Retinal pigment epithelial cell (primary cell): ENCODE measurements around the gene CAMKMT.

ENCODE experiments used
- DNase-seq: peaks from one replicate; pipeline ENCODE4 v3.0.0-alpha.2; 2010; ENCODE audit warnings: low read depth
- H3K4me3 ChIP-seq: 2 replicates; pipeline ENCODE4 v1.5.1; 2011; ENCODE audit warnings: mild to moderate bottlenecking, low read length, control low read depth, moderate library complexity
- CTCF ChIP-seq: conservative IDR thresholded peaks from 2 replicates; pipeline ENCODE4 v1.5.1; 2011; ENCODE audit warnings: low read depth, low read length, control low read depth, inconsistent platforms

Gene CAMKMT

GRCh38 chr2:44718431-44718830 lies 356.7 kb downstream of the CAMKMT start:
- TF ChIP-seq CTCF, result no peak
- no peak for DNase-seq

GRCh38 chr2:44719562-44719961 lies 357.8 kb downstream of the CAMKMT start:
- no peak for DNase-seq
- H3K4me3 ChIP-seq, result no peak overlapping the region
- TF ChIP-seq CTCF, result no peak

More at GRCh38 chr2:44718431-44718830, 356.7 kb downstream of the CAMKMT start:
- no peak overlapping the region for H3K4me3 ChIP-seq

GRCh38 chr2:44722026-44722625 lies 360.4 kb downstream of the CAMKMT start:
- DNase-seq, result no peak
- H3K4me3 ChIP-seq, result no peak overlapping the region
- no peak for TF ChIP-seq CTCF

- H3K4me3 ChIP-seq, result no peak overlapping the region
- DNase-seq, result no peak
- TF ChIP-seq CTCF, result no peak
Observed at GRCh38 chr2:44723921-44724320, 362.2 kb downstream of the CAMKMT start.

- H3K4me3 ChIP-seq, result no peak overlapping the region
- TF ChIP-seq CTCF, result no peak
- no peak for DNase-seq
Observed at GRCh38 chr2:44730593-44730992, 368.8 kb downstream of the CAMKMT start.

- TF ChIP-seq CTCF, result no peak
- no peak overlapping the region for H3K4me3 ChIP-seq
- DNase-seq, result no peak
Observed at GRCh38 chr2:44731505-44731904, 369.8 kb downstream of the CAMKMT start.

- DNase-seq, result no peak
- TF ChIP-seq CTCF, result no peak
- no peak overlapping the region for H3K4me3 ChIP-seq
Observed at GRCh38 chr2:44736270-44736942, 374.7 kb downstream of the CAMKMT start.
